Measurements from ENCODE around the gene ZNF831.

ZNF831 gene

DNA sequence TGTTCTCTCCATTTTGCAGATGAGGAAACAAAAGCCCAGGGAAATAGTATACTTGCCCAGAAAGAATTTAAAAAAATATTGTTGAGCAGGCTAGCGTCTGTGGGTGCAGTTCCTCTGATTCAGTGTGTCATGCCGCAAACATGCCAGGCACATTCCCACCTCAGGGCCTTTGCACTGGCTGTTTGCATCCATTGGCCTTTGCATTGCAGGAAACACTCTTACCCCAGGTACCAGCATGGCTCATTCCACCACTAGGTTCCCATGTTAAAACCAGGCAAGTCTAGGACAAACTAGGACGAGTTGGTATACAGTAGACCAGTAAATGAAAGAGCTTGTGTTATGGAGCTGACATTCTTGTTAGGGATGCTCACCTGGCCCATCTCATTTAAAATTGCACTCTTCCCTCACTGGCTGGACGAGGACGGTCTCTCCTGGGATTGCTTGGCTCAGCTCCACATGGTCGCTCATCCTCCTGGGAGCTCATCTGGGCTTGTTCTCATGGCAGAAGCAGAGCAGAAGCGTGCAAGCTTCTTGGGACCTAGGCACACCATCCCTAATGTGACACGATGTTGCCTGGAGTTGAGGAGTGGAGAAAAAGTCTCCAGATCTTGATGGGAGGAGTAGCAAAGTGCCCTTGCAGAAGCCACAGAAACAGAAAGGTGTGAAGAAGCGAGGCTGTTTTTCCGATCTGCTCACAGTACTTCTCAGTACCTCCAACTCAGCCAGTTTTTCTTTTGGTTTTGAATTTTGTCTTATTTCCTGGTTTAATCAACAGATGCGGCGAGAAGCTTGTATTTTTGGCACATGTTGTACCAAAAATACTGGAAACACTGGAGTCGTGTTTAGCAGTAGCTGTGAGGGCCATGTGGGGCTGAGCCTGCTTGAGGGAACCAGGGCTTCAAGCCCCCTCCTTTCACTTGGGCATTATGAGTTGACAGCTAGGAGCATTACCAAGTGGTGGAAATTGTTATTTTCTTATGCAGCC, 13.9 kb downstream of the ZNF831 start:
- no peak for DNase-seq (ENCODE audit: low read depth)
- TF ChIP-seq, protein P1, sequence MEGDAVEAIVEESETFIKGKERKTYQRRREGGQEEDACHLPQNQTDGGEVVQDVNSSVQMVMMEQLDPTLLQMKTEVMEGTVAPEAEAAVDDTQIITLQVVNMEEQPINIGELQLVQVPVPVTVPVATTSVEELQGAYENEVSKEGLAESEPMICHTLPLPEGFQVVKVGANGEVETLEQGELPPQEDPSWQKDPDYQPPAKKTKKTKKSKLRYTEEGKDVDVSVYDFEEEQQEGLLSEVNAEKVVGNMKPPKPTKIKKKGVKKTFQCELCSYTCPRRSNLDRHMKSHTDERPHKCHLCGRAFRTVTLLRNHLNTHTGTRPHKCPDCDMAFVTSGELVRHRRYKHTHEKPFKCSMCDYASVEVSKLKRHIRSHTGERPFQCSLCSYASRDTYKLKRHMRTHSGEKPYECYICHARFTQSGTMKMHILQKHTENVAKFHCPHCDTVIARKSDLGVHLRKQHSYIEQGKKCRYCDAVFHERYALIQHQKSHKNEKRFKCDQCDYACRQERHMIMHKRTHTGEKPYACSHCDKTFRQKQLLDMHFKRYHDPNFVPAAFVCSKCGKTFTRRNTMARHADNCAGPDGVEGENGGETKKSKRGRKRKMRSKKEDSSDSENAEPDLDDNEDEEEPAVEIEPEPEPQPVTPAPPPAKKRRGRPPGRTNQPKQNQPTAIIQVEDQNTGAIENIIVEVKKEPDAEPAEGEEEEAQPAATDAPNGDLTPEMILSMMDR (conservative IDR thresholded peaks at IDR 0.05; ENCODE audit: low read depth, low read length): no peak
- H3K4me3 ChIP-seq (ENCODE audit: low read depth, low read length): no peak overlapping the region

GRCh38 chr20:59178983-59179595, 15.5 kb downstream of the ZNF831 start:
- H3K4me3 ChIP-seq (ENCODE audit: low read depth, low read length): no peak overlapping the region
- TF ChIP-seq, protein P1 (conservative IDR thresholded peaks at IDR 0.05; ENCODE audit: low read depth, low read length): no peak

GRCh38 chr20:59179988-59180387, 16.4 kb downstream of the ZNF831 start:
- H3K4me3 ChIP-seq (ENCODE audit: low read depth, low read length): no peak overlapping the region
- no peak for DNase-seq (ENCODE audit: low read depth)
- TF ChIP-seq, protein P1 (conservative IDR thresholded peaks at IDR 0.05; ENCODE audit: low read depth, low read length): no peak

More at GRCh38 chr20:59178983-59179595, 15.5 kb downstream of the ZNF831 start:
- no peak for DNase-seq (ENCODE audit: low read depth)

DNA sequence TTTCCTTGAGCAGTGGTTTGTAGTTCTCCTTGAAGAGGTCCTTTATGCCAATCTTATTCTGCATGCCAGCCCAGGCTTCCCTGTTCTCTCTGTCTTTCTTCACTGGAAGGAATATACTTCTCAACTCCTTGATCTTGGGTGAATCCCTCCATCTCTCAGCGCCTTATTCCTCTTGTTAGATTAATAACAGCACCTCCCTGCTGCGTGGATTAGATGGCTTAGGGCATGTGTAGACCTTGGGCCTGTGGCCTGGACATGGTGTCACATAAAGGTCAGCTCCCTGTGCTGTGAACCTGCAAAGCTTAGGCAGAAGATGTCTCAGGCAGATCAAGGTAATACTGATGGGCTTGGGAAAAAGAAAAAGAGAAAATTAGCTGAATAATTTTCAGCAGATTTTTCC, 18.3 kb downstream of the ZNF831 start:
- no peak for DNase-seq (ENCODE audit: low read depth)
- TF ChIP-seq, protein P1 (conservative IDR thresholded peaks at IDR 0.05; ENCODE audit: low read depth, low read length): no peak
- H3K4me3 ChIP-seq (ENCODE audit: low read depth, low read length): no peak overlapping the region

GRCh38 chr20:59182401-59183044, 18.9 kb downstream of the ZNF831 start:
- DNase-seq (ENCODE audit: low read depth): no peak
- TF ChIP-seq, protein P1 (conservative IDR thresholded peaks at IDR 0.05; ENCODE audit: low read depth, low read length): no peak
- H3K4me3 ChIP-seq (ENCODE audit: low read depth, low read length): no peak overlapping the region

DNA sequence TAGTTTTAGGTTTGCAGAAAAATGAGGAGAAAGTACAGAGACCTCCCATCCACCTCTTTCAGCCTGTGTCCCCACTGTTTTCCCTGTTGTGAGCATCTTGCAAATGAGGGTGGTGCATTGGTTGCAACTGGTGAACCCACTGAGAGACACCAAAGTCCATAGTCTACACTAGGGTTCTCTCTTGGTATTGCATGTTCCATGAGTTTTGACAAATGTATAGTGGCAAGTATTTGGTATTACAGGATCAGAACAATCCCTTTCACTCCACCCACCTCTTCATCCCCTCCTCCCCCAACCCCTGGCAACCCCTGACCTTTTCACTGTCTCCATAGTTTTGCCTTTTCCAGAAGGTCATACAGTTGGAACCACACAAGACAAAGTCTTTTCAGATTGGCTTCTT, 20.1 kb downstream of the ZNF831 start:
- TF ChIP-seq, protein P1 (conservative IDR thresholded peaks at IDR 0.05; ENCODE audit: low read depth, low read length): no peak
- no peak for DNase-seq (ENCODE audit: low read depth)
- no peak overlapping the region for H3K4me3 ChIP-seq (ENCODE audit: low read depth, low read length)
